Measurements from ENCODE around the gene OXCT1.
"Not testable (repeated sequence)": the region's sequence is repeated elsewhere in the genome, so short reads cannot be mapped to it uniquely, and the experiment has no call there.

The OXCT1 gene

DNA sequence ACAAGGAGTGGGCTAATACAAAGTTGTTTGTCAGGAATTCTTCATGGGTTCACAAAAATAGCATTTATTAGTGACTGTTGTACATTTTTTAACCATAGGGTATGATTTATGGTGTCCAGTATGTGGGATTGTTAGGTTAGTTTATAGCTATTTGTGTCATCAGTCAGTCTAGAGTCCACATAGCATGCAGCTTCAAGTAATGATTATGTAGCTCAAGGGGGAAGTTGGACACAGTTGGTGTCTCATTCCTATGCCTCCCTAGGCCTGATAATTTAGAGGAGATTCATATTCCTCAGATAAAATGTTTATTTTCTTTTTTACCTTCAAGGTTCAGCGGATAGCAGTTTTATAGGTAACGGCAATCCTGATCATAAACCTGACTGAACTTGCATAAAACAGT is 153.8 kb downstream of the OXCT1 start:
- DNase-seq (ENCODE audit: low read depth), result no peak

DNA sequence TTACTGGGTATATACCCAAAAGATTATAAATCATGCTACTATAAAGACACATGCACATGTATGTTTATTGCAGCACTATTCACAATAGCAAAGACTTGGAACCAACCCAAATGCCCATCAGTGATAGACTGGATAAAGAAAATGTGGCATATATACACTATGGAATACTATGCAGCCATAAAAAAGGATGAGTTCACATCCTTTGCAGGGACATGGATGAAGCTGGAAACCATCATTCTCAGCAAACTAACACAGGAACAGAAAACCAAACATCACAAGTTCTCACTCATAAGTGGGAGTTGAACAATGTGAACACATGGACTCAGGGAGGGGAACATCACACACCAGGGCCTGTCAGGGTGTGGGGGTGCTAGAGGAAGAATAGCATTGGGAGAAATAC is 155.8 kb downstream of the OXCT1 start:
- DNase-seq (ENCODE audit: low read depth), result not testable (repeated sequence)

DNA sequence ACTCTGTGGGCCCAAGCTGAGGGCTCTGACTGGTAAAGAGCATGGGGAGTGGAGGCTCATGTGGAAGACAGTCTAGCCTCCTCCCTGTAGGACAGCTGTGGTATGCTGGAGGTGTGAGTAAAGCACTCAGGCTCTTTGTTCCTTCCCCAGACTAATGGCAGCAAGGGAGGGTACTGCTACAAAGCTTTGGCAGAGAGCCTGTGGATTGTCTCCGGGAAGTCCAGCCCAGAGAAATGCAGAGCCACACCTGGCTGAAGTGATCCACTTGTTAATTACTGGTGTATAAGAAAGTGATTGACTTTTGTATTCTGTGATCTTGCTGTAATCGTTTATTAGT is 161.7 kb downstream of the OXCT1 start:
- no peak for DNase-seq (ENCODE audit: low read depth)

DNA sequence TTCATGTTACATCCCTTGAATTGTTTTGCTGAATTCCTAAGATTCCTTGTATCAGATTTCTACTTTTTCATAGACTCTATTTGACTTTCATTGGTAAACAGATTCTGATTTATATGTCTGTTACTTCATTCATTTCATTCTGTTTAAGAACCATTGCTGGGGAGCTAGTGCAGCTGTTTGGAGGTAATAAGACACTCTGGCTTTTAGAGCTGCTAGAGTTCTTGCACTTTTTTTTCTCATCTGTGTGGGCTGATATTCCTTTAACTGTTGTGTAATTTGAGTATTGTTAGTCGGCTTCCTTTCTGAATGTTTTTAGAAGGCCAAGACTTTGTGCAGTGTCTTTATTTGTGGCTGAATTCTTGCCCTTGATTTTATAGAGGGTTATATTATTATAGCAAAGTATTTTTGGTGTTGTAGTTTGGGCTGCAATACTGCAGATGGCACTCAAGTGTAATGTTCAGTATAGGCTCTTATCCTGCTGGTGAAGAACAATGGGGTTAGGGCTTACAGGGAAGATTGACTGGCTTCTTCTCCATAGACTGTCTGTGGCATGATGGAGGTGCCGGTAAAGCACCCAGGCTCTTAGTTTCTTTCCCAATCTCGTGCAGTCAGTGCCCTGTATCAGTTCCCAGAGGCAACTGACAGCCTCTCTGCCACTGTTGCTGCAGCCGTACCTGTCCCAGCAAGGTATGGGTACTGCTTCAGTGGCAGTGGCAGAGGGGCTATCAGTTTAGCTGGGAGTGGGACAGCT is 162.2 kb downstream of the OXCT1 start:
- peak; percentile 63 for DNase-seq (ENCODE audit: low read depth)

DNA sequence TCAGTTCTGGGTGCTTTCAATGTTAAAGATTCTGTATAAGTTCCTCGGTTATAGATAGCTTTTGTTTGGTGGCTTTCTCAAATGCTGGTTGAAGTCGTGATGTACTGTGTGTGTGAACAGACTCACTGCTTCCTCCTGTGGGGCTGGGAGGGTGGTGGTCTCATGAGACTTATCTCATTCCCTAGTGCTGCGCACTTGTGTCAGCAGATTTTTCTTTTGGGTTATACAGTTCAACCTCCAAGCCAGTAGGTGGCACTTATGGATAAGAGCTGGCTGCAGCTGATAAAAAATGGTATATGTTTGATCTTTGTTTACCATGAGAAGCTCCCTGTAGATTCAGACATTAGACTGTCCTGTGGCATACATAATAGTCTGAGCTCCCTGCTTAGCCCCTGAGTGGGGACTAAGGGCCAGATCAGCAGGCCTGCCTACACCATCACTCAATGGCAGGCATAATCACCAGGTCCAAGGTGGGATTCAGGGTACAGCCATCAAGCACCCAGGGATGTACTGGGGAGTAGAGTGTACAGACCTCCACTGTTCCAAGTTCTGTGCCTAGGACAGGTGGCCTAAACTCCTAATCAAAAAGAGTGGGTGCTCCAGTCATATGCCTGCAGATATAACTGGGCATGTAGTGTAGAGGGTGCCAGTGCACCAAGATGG is 174.2 kb downstream of the OXCT1 start:
- peak; percentile 3 for DNase-seq (ENCODE audit: low read depth)

DNA sequence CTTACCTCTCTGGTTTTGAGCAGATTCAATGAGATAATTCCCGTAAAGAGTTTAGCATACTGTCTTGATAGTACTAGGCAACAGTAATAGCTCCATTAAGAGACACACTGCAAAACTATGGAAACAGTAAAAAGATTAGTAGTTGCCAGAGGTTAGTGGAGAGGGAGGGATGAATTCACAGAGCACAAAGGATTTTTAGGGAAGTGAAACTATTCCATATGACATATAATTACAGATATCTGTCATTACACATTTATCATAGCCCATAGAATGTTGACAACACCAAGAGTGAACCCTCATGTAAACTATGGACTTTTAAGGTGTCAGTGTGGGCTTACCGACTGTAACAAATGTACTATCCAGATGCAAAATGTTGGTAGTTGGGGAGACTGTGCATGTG is 183.5 kb downstream of the OXCT1 start:
- no peak for DNase-seq (ENCODE audit: low read depth)

DNA sequence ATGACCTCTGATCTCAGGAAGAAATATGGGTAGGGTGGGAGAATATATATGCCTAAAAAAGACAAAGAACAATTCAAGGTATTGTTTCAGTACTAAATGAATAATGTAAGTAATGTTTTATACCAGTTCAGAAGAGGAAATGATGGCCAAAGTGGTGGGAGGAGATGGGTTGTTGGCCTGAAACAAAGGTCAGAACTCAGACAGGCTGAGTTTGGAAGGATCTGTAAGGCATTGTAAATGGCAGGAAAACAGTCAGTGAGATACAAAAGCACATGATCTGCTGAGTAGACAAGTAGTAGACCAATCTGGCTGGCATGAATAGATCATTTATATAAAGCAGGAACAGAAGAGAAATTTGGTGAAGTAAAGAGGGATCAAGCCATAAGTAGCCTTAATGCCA is 184.0 kb downstream of the OXCT1 start:
- no peak for DNase-seq (ENCODE audit: low read depth)

DNA sequence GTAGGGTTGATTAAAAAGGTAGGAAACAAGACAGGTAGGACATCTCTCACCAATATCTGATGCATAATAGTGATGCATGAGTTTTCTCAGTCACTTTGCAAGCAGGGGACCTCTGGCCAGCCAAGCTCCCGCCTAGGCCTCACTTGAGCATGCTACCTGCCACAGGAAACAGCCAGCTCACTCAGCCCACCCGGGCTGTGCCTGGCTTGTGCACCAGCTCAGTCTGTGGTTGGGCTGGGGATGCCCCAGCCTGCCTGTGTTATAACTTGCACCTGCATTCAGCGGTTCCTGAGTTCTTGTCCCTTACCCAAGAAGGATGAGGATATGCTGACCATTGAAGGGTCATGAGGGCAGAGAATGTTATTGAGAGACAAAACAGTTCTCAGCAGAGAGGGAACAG is 187.0 kb downstream of the OXCT1 start:
- no peak for DNase-seq (ENCODE audit: low read depth)

DNA sequence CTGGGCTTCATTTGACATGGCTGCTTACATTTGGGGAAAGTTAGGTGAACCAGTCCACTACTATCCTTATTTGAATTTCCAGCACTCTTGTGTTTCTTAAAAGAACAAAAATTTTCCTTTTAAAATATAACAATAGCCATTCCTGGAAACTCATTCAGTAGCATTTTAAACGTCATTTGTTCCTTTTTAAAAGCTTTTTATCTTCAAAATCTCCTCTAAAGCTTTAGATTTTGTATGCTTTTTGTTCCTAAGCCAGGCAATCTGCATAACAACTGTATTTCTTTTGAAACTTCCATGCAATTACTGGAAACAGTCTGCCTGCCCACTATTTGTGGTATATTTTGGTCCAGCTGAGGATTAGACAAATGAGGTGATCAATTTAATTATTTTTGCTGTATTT is 187.6 kb downstream of the OXCT1 start:
- no peak for DNase-seq (ENCODE audit: low read depth)

DNA sequence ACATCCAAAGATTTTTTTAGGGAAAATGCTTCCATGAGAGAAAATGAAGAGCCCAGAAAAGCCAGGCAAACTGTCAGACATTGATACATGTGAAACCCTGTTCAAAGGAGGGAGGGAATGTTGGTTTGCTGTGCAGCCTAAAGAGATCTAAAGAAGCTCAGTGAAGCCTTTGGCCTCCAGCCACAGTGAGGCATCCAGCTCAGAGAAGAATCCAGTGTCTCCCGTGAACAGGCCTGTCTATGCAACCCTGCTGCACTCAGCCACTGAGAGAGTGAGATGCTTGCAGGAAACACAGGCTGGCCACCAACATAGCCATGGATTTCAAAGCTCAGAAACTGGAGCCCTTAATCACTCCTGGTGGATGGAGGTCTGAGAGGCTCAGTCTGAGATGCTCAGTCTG is 188.4 kb downstream of the OXCT1 start:
- DNase-seq (ENCODE audit: low read depth), result no peak

All from amniotic epithelial cell (primary cell).